IMR-90 (cell line): ENCODE measurements around the gene DCHS2. TPM values are rescaled to one million over a fixed set of nuclear protein-coding genes. Genes with fewer than 3 reads are reported as not detected.

ENCODE experiments used
- ATAC-seq: fragments of 200-7000 bp; cut with Tn5 transposase; 2 replicates; pipeline ENCODE4 v1.9.1; 2020; ENCODE audit warnings: low read depth, mild to moderate bottlenecking, moderate library complexity
- BruUV-seq: library from RNA; stranded (reverse); fragments of 400-500 nt; replicated peaks from 2 replicates; lab custom pipeline; 2021; lab: Mats Ljungman, UMichigan
- CTCF ChIA-PET: fragments of 300-600 bp; formaldehyde crosslinking; extraction: SDS; loops from one replicate; lab custom pipeline; 2021; ENCODE audit warnings: antibody characterized with exemption; lab: Yijun Ruan, JAX
- POLR2A ChIA-PET: fragments of 300-600 bp; sonication (Branson Sonifier 250); formaldehyde crosslinking; loops from one replicate; lab custom pipeline; 2022; ENCODE audit warnings: antibody characterized with exemption; ENCODE audit not compliant: unreplicated experiment; lab: Charles Lee
- DNase-seq: peaks from one replicate; pipeline ENCODE4 v3.0.0; 2013
- H2AFZ ChIP-seq: replicated peaks from 2 replicates; pipeline ENCODE3; 2013; ENCODE audit warnings: low read length, mild to moderate bottlenecking; ENCODE audit not compliant: poor library complexity
- H2AK5ac ChIP-seq: 2 replicates; pipeline ENCODE4 v1.6.1; 2013; ENCODE audit warnings: low read depth, low read length, inconsistent platforms
- H2AK9ac ChIP-seq: replicated peaks from 2 replicates; pipeline ENCODE3; 2013; ENCODE audit warnings: mild to moderate bottlenecking, low read depth, low read length, moderate library complexity; ENCODE audit not compliant: poor library complexity
- H2BK120ac ChIP-seq: 2 replicates; pipeline ENCODE4 v1.6.1; 2013; ENCODE audit warnings: low read depth, low read length, inconsistent platforms
- H2BK15ac ChIP-seq: 3 replicates; pipeline ENCODE4 v1.6.1; 2013; ENCODE audit warnings: low read depth, low read length, inconsistent platforms
- H2BK20ac ChIP-seq: 2 replicates; pipeline ENCODE4 v1.6.1; 2013; ENCODE audit warnings: low read depth, mild to moderate bottlenecking, inconsistent platforms, low read length, moderate library complexity
- H2BK5ac ChIP-seq: 2 replicates; pipeline ENCODE4 v1.6.1; 2013; ENCODE audit warnings: mild to moderate bottlenecking, low read depth, low read length, inconsistent platforms; ENCODE audit not compliant: poor library complexity, severe bottlenecking
- H3K14ac ChIP-seq: replicated peaks from 2 replicates; pipeline ENCODE4 v1.6.1; 2013; ENCODE audit warnings: low read depth, low read length, inconsistent platforms
- H3K18ac ChIP-seq: 2 replicates; pipeline ENCODE4 v1.6.1; 2013; ENCODE audit warnings: low read depth, low read length, control low read depth
- H3K23ac ChIP-seq: 2 replicates; pipeline ENCODE4 v1.6.1; 2013; ENCODE audit warnings: low read depth, low read length, inconsistent platforms
- H3K27ac ChIP-seq: 2 replicates; pipeline ENCODE4 v1.5.1; 2013; ENCODE audit warnings: mild to moderate bottlenecking, control low read depth, low read length; ENCODE audit not compliant: insufficient read depth
- H3K27me3 ChIP-seq: 2 replicates; pipeline ENCODE4 v1.6.1; 2013; ENCODE audit warnings: low read length; ENCODE audit not compliant: control insufficient read depth, insufficient read depth
- H3K36me3 ChIP-seq: 2 replicates; pipeline ENCODE4 v1.6.1; 2013; ENCODE audit warnings: low read length, mixed read lengths; ENCODE audit not compliant: control insufficient read depth, insufficient read depth
- H3K4ac ChIP-seq: 2 replicates; pipeline ENCODE4 v1.6.1; 2013; ENCODE audit warnings: low read depth, low read length, inconsistent platforms
- H3K4me1 ChIP-seq: 2 replicates; pipeline ENCODE4 v1.6.1; 2013; ENCODE audit warnings: low read length, mixed read lengths; ENCODE audit not compliant: control insufficient read depth, insufficient read depth
- H3K4me2 ChIP-seq: 2 replicates; pipeline ENCODE4 v1.6.1; 2013; ENCODE audit warnings: low read depth, mild to moderate bottlenecking, control low read depth, low read length, moderate library complexity
- H3K4me3 ChIP-seq: 2 replicates; pipeline ENCODE4 v1.5.1; 2013; ENCODE audit warnings: low read depth, mild to moderate bottlenecking, control low read depth, low read length, moderate library complexity; ENCODE audit not compliant: insufficient read depth
- H3K56ac ChIP-seq: 2 replicates; pipeline ENCODE4 v1.6.1; 2013; ENCODE audit warnings: low read length, inconsistent platforms; ENCODE audit not compliant: insufficient read depth; ENCODE audit errors: extremely low read depth
- H3K79me1 ChIP-seq, 2 experiments: 2 replicates each; pipeline ENCODE4 v1.6.1; 2013; ENCODE audit warnings: low read length in 2 of 2, inconsistent platforms in 1 of 2, low read depth in 1 of 2
- H3K9ac ChIP-seq: 2 replicates; pipeline ENCODE4 v1.6.1; 2013; ENCODE audit warnings: low read depth, low read length, control low read depth
- H3K9me1 ChIP-seq: 2 replicates; pipeline ENCODE4 v1.6.1; 2013; ENCODE audit warnings: low read length, inconsistent platforms; ENCODE audit not compliant: insufficient read depth
- H3K9me3 ChIP-seq: 2 replicates; pipeline ENCODE4 v1.6.1; 2013; ENCODE audit warnings: low read length; ENCODE audit not compliant: control insufficient read depth, insufficient read depth
- H4K20me1 ChIP-seq: 2 replicates; pipeline ENCODE4 v1.6.1; 2013; ENCODE audit warnings: low read length, inconsistent platforms; ENCODE audit not compliant: insufficient read depth
- H4K5ac ChIP-seq: 2 replicates; pipeline ENCODE4 v1.6.1; 2013; ENCODE audit warnings: mild to moderate bottlenecking, low read depth, low read length, control low read depth
- H4K8ac ChIP-seq, 2 experiments: 2 replicates each; pipeline ENCODE4 v1.6.1; 2013; ENCODE audit warnings: low read depth in 2 of 2, low read length in 2 of 2, control low read depth in 1 of 2, inconsistent platforms in 1 of 2
- H4K91ac ChIP-seq: 2 replicates; pipeline ENCODE4 v1.6.1; 2013; ENCODE audit warnings: low read depth, low read length, inconsistent platforms; ENCODE audit not compliant: insufficient read depth
- BHLHE40 ChIP-seq: fragments of 150-350 bp; IDR thresholded peaks from 2 replicates; pipeline ENCODE4 v1.6.1; 2016; ENCODE audit warnings: mild to moderate bottlenecking, low read depth, low read length
- CTCF ChIP-seq: conservative IDR thresholded peaks from 2 replicates; pipeline ENCODE4 v1.5.1; 2012; ENCODE audit warnings: mild to moderate bottlenecking, low read depth, low read length, improper control_type of control experiment
- FOS ChIP-seq: fragments of 150-350 bp; IDR thresholded peaks from 2 replicates; pipeline ENCODE4 v1.6.1; 2016; ENCODE audit warnings: low read depth, low read length
- MAZ ChIP-seq: IDR thresholded peaks from 2 replicates; pipeline ENCODE4 v1.6.1; 2012; ENCODE audit warnings: low read depth, mild to moderate bottlenecking, low read length, improper control_type of control experiment, moderate library complexity, borderline replicate concordance
- MXI1 ChIP-seq: IDR thresholded peaks from 2 replicates; pipeline ENCODE4 v1.6.1; 2012; ENCODE audit warnings: low read depth, mild to moderate bottlenecking, low read length, moderate library complexity, borderline replicate concordance
- RCOR1 ChIP-seq: IDR thresholded peaks from 2 replicates; pipeline ENCODE4 v1.6.1; 2012; ENCODE audit warnings: mild to moderate bottlenecking, low read length, improper control_type of control experiment; ENCODE audit not compliant: insufficient replicate concordance
- SMC3 ChIP-seq: fragments of 150-350 bp; IDR thresholded peaks from 2 replicates; pipeline ENCODE4 v1.6.1; 2016; ENCODE audit warnings: low read depth, mild to moderate bottlenecking, antibody characterized with exemption, low read length, moderate library complexity
- WGBS, 2 experiments: methylation state at CpG; one replicate each; pipeline versions ENCODE4 v1.1.5 to v1.1.7; 2013; ENCODE audit warnings: missing lambda C conversion rate in 2 of 2; ENCODE audit not compliant: insufficient read length in 1 of 2; ENCODE audit errors: extremely low coverage in 2 of 2; 5-methylcytosine and 5-hydroxymethylcytosine counted together
- dilution Hi-C: fragments of 300-500 bp; cut with HindIII; formaldehyde crosslinking; loops from one replicate; pipeline ENCODE4 v1.14.3; 2018; ENCODE audit warnings: low sequenced_read_pairs; ENCODE audit not compliant: unreplicated experiment
- in situ Hi-C: fragments of 300-500 bp; cut with MboI; formaldehyde crosslinking; loops from 3 replicates; pipeline ENCODE4 v1.14.3; 2019; ENCODE audit warnings: low sequenced_read_pairs, inconsistent platforms, mixed read lengths
- intact Hi-C: fragments of 100-400 bp; cut with micrococcal nuclease; formaldehyde crosslinking; loops from 2 replicates; pipeline ENCODE4 v1.10.0; 2022
- polyA plus RNA-seq, 3 experiments: library from polyadenylated mRNA; depleted of rRNA; stranded (reverse); fragments of >200 nt; gene quantifications; 2 replicates each; pipeline ENCODE4 v1.2.3, GENCODE V29; 2012; ENCODE audit warnings: low replicate concordance in 1 of 3
- total RNA-seq: library from RNA; depleted of rRNA; stranded (reverse); fragments of >200 nt; gene quantifications from 2 replicates; pipeline ENCODE4 v1.2.3, GENCODE V29; 2012

The DCHS2 gene
- total and polyA plus RNA-seq, 2 of the 4 experiments (the other 2 are of a cell fraction), result not detected

GRCh38 chr4:154304679-154305078 lies 186.9 kb downstream of the DCHS2 start:
- ChIA-PET POLR2A (no interaction called here), CTCF (no interaction called here)
- Histone ChIP-seq H4K5ac (no peak overlapping the region), H3K56ac (no peak overlapping the region), H3K4me2 (no peak overlapping the region), H3K9ac (no peak overlapping the region), H2AK9ac (no peak overlapping the region), H2BK120ac (no peak overlapping the region), H3K4ac (no peak overlapping the region), H3K27ac (no peak overlapping the region), H3K18ac (no peak overlapping the region), H3K9me3 (no peaks in the 10 kb centered on the region), H2BK20ac (no peak overlapping the region), H3K79me1 (no peaks in the 10 kb centered on the region), H3K4me1 (no peaks in the 10 kb centered on the region), H3K14ac (no peak overlapping the region), H3K36me3 (no peaks in the 10 kb centered on the region), H3K27me3 (no peaks in the 10 kb centered on the region), H2BK5ac (no peak overlapping the region), H3K23ac (no peak overlapping the region), H2AFZ (no peak overlapping the region), H2BK15ac (no peak overlapping the region), H2AK5ac (no peak overlapping the region), H4K20me1 (no peaks in the 10 kb centered on the region), H4K91ac (no peak overlapping the region), H3K4me3 (no peak overlapping the region), H4K8ac (no peak overlapping the region), H3K9me1 (no peaks in the 10 kb centered on the region)
- TF ChIP-seq CTCF, result no peak
- TF ChIP-seq MAZ, result no peak
- no peak for TF ChIP-seq MXI1
- no peak for TF ChIP-seq FOS
- no peak for TF ChIP-seq BHLHE40
- no peak for TF ChIP-seq RCOR1
- TF ChIP-seq SMC3, result no peak
- ATAC-seq (no peak), DNase-seq (no peak)
- intact Hi-C loops (no loop called here), dilution Hi-C loops (no loop called here), in situ Hi-C loops (no loop called here)
- BruUV-seq, result no TSS peak
- WGBS, 2 experiments, result no CpG with 5 or more reads among the region's 5 CpGs
